ENCODE data around the gene DNAH7.

The DNAH7 gene

GRCh38 chr2:196080526-196080925, 11.9 kb upstream of the DNAH7 start:
- H3K9ac ChIP-seq, result no peak overlapping the region
- H4K20me1 ChIP-seq (ENCODE audit: insufficient read depth), result no peaks in the 10 kb centered on the region
- H2AFZ ChIP-seq (ENCODE audit: low read depth), result no peak overlapping the region
- TF ChIP-seq CTCF (conservative IDR thresholded peaks at IDR 0.05; ENCODE audit: low read depth, low read length), result no peak
- peak overlapping the region; percentile 64 for H3K4me2 ChIP-seq
- no peak overlapping the region for H3K4me3 ChIP-seq (IDR thresholded peaks at IDR 0.05; ENCODE audit: insufficient read depth, low read depth, low read length)
- H3K36me3 ChIP-seq (ENCODE audit: insufficient read depth), result no peaks in the 10 kb centered on the region
- H3K27ac ChIP-seq, result no peak overlapping the region
- H3K79me2 ChIP-seq (ENCODE audit: insufficient read depth, low read depth), result no peaks in the 10 kb centered on the region
- H3K27me3 ChIP-seq (ENCODE audit: insufficient read depth, low read depth), result no peaks in the 10 kb centered on the region
- peaks cover 46% of the 10 kb centered on the region for H3K4me1 ChIP-seq (ENCODE audit: low read depth, poor library complexity, severe bottlenecking)

- H3K4me2 ChIP-seq, result no peak overlapping the region
- peaks cover 50% of the 10 kb centered on the region for H3K4me1 ChIP-seq (ENCODE audit: low read depth, poor library complexity, severe bottlenecking)
- H3K4me3 ChIP-seq (IDR thresholded peaks at IDR 0.05; ENCODE audit: insufficient read depth, low read depth, low read length), result no peak overlapping the region
- no peaks in the 10 kb centered on the region for H3K79me2 ChIP-seq (ENCODE audit: insufficient read depth, low read depth)
- no peak for TF ChIP-seq CTCF (conservative IDR thresholded peaks at IDR 0.05; ENCODE audit: low read depth, low read length)
- no peak overlapping the region for H2AFZ ChIP-seq (ENCODE audit: low read depth)
- H3K27ac ChIP-seq, result no peak overlapping the region
- no peaks in the 10 kb centered on the region for H4K20me1 ChIP-seq (ENCODE audit: insufficient read depth)
- no peaks in the 10 kb centered on the region for H3K27me3 ChIP-seq (ENCODE audit: insufficient read depth, low read depth)
- no peak overlapping the region for H3K9ac ChIP-seq
- H3K36me3 ChIP-seq (ENCODE audit: insufficient read depth), result no peaks in the 10 kb centered on the region
Measured at GRCh38 chr2:196079052-196079451, 10.4 kb upstream of the DNAH7 start.

GRCh38 chr2:196077821-196078220, 9.2 kb upstream of the DNAH7 start:
- Histone ChIP-seq H3K27me3 (ENCODE audit: insufficient read depth, low read depth) (no peaks in the 10 kb centered on the region), H3K27ac (no peak overlapping the region), H4K20me1 (ENCODE audit: insufficient read depth) (no peaks in the 10 kb centered on the region), H3K36me3 (ENCODE audit: insufficient read depth) (no peaks in the 10 kb centered on the region), H3K4me1 (ENCODE audit: low read depth, poor library complexity, severe bottlenecking) (peaks cover 50% of the 10 kb centered on the region), H3K9ac (no peak overlapping the region), H3K4me3 (IDR thresholded peaks at IDR 0.05; ENCODE audit: insufficient read depth, low read depth, low read length) (no peak overlapping the region), H2AFZ (ENCODE audit: low read depth) (no peak overlapping the region), H3K4me2 (peak overlapping the region; percentile 30), H3K79me2 (ENCODE audit: insufficient read depth, low read depth) (no peaks in the 10 kb centered on the region)
- no peak for TF ChIP-seq CTCF (conservative IDR thresholded peaks at IDR 0.05; ENCODE audit: low read depth, low read length)

DNA sequence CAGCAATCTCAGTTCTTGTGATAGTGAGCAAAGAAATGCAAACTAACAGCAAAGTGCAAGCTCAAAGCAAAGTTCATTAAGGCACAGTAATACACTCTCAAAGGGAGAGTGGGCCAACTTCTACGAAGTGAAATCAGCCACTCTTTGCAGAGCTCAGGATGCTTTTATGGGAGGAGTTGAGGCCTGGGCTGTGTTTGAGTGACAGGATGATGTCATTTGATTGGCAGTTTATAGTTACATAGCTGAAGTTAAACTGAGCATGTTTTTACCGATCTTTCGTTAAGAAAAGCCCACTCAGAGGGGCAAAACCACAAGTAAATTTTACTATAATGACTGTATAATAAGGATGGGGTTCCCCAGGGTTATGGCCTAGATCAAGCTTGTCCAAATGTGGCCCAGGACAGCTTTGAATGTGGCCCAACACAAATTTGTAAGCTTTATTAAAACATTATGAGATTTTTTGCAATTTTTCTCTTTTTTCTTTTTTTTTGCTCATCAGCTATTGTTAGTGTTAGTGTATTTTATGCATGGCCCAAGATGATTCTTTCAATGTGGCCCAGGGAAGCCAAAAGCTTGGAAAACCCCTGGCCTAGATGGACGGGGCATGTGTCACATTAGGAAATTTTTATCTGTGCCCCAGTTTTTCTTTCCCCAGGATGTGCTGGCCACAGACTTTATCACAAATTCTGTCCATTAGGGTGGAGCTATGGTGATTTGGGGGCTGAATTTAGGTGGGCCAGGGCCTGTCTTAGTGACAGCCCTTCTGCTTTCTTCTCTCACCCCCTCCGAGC, 8.3 kb upstream of the DNAH7 start:
- Histone ChIP-seq H3K36me3 (ENCODE audit: insufficient read depth) (no peaks in the 10 kb centered on the region), H3K27me3 (ENCODE audit: insufficient read depth, low read depth) (no peaks in the 10 kb centered on the region), H3K4me1 (ENCODE audit: low read depth, poor library complexity, severe bottlenecking) (peaks cover 50% of the 10 kb centered on the region), H4K20me1 (ENCODE audit: insufficient read depth) (no peaks in the 10 kb centered on the region), H3K27ac (no peak overlapping the region), H2AFZ (ENCODE audit: low read depth) (no peak overlapping the region), H3K4me2 (no peak overlapping the region), H3K79me2 (ENCODE audit: insufficient read depth, low read depth) (no peaks in the 10 kb centered on the region), H3K9ac (no peak overlapping the region), H3K4me3 (IDR thresholded peaks at IDR 0.05; ENCODE audit: insufficient read depth, low read depth, low read length) (no peak overlapping the region)
- no peak for TF ChIP-seq CTCF (conservative IDR thresholded peaks at IDR 0.05; ENCODE audit: low read depth, low read length)
